BLaER1 treated with 17β-estradiol and CSF1 and Interleukin-3, amounts not matched to agents 10 nM and 100 nM (cell line): Measurements from ENCODE around the gene HOXB1.
"Not testable (repeated sequence)": the region's sequence is repeated elsewhere in the genome, so short reads cannot be mapped to it uniquely, and the experiment has no call there.

Experiments used
- H3K27ac ChIP-seq, 11 experiments: shearing (Covaris generic); formaldehyde crosslinking; 2 replicates each; pipeline ENCODE4 v1.8.1; 2022
- H3K27me3 ChIP-seq, 11 experiments: shearing (Covaris generic); formaldehyde crosslinking; 2 replicates each; pipeline ENCODE4 v1.8.1; 2022
- H3K36me3 ChIP-seq, 11 experiments: shearing (Covaris generic); formaldehyde crosslinking; 2 replicates each; pipeline ENCODE4 v1.8.1; 2022
- H3K4me1 ChIP-seq, 10 experiments: shearing (Covaris generic); formaldehyde crosslinking; 2 replicates each; pipeline ENCODE4 v1.8.1; 2022
- H3K4me2 ChIP-seq, 11 experiments: shearing (Covaris generic); formaldehyde crosslinking; 2 replicates each; pipeline ENCODE4 v1.8.1; 2022
- H3K4me3 ChIP-seq, 10 experiments: shearing (Covaris generic); formaldehyde crosslinking; 2 replicates each; pipeline ENCODE4 v1.8.1; 2022
- H3K9ac ChIP-seq, 11 experiments: shearing (Covaris generic); formaldehyde crosslinking; 2 replicates each; pipeline ENCODE4 v1.8.1; 2022
- H3K9me3 ChIP-seq, 11 experiments: shearing (Covaris generic); formaldehyde crosslinking; replicated peaks in 1 of 11; 2 replicates each; pipeline ENCODE4 v1.8.1; 2022
- H4K20me1 ChIP-seq, 11 experiments: shearing (Covaris generic); formaldehyde crosslinking; 2 replicates each; pipeline ENCODE4 v1.8.1; 2022
- Cebpa-rat ChIP-seq, 11 experiments: shearing (Covaris generic); IDR thresholded peaks; 2 replicates each; pipeline ENCODE4 v1.8.1; 2022

Gene HOXB1

GRCh38 chr17:48542698-48543106 is 11.9 kb upstream of the HOXB1 start:
- H3K27ac ChIP-seq, result no peak overlapping the region
- H3K4me1 ChIP-seq, result peaks cover 0 to 8% (median 0%) of the 10 kb centered on the region in 10 experiments; a peak in 4 of 20 replicates
- peaks cover 98 to 100% (median 100%) of the 10 kb centered on the region in 11 experiments for H3K27me3 ChIP-seq
- peak overlapping the region in 3 of 10 experiments; percentile 38 to 43 (median 38); a peak in 2 of 20 replicates for H3K4me3 ChIP-seq
- peak overlapping the region in 2 of 11 experiments; percentile 59 to 72; a peak in 4 of 22 replicates for H3K4me2 ChIP-seq
- H3K9me3 ChIP-seq, result peaks cover 0 to 12% (median 9%) of the 10 kb centered on the region in 11 experiments; a peak in 10 of 22 replicates
- no peak for TF ChIP-seq Cebpa-rat (IDR thresholded peaks at IDR 0.05)
- no peak overlapping the region for H3K9ac ChIP-seq
- no peaks in the 10 kb centered on the region for H3K36me3 ChIP-seq
- peaks cover 0 to 71% (median 55%) of the 10 kb centered on the region in 11 experiments; a peak in 18 of 22 replicates for H4K20me1 ChIP-seq

- H3K27ac ChIP-seq, result no peak overlapping the region
- no peak overlapping the region for H3K4me2 ChIP-seq
- no peak overlapping the region for H3K4me3 ChIP-seq
- peaks cover 92 to 100% (median 100%) of the 10 kb centered on the region in 11 experiments for H3K27me3 ChIP-seq
- H3K9me3 ChIP-seq, result peaks cover 0 to 12% (median 9%) of the 10 kb centered on the region in 11 experiments; a peak in 10 of 22 replicates
- H4K20me1 ChIP-seq, result peaks cover 0 to 69% (median 53%) of the 10 kb centered on the region in 11 experiments; a peak in 18 of 22 replicates
- no peaks in the 10 kb centered on the region for H3K36me3 ChIP-seq
- no peak for TF ChIP-seq Cebpa-rat (IDR thresholded peaks at IDR 0.05)
- peaks cover 0 to 8% (median 0%) of the 10 kb centered on the region in 10 experiments; a peak in 4 of 20 replicates for H3K4me1 ChIP-seq
- no peak overlapping the region for H3K9ac ChIP-seq
These were observed 11.4 kb upstream of the HOXB1 start for GRCh38 chr17:48542114-48542656.

GRCh38 chr17:48541577-48542113 is 10.8 kb upstream of the HOXB1 start:
- Histone ChIP-seq H3K4me1 (peaks cover 0 to 8% (median 0%) of the 10 kb centered on the region in 10 experiments; a peak in 4 of 20 replicates), H3K36me3 (no peaks in the 10 kb centered on the region), H3K27ac (no peak overlapping the region), H3K27me3 (peaks cover 87 to 100% (median 96%) of the 10 kb centered on the region in 11 experiments), H4K20me1 (peaks cover 0 to 63% (median 50%) of the 10 kb centered on the region in 11 experiments; a peak in 18 of 22 replicates), H3K4me2 (no peak overlapping the region), H3K9ac (no peak overlapping the region), H3K4me3 (no peak overlapping the region), H3K9me3 (peaks cover 0 to 12% (median 9%) of the 10 kb centered on the region in 11 experiments; a peak in 10 of 22 replicates)
- TF ChIP-seq Cebpa-rat (IDR thresholded peaks at IDR 0.05), result no peak

- Histone ChIP-seq H3K4me1 (peaks cover 0 to 8% (median 0%) of the 10 kb centered on the region in 10 experiments; a peak in 4 of 20 replicates), H3K9me3 (peaks cover 0 to 12% (median 9%) of the 10 kb centered on the region in 11 experiments; a peak in 10 of 22 replicates), H3K27me3 (peaks cover 82 to 98% (median 90%) of the 10 kb centered on the region in 11 experiments), H3K27ac (no peak overlapping the region), H3K9ac (no peak overlapping the region), H3K36me3 (no peaks in the 10 kb centered on the region), H4K20me1 (peaks cover 0 to 58% (median 45%) of the 10 kb centered on the region in 11 experiments; a peak in 18 of 22 replicates), H3K4me3 (no peak overlapping the region), H3K4me2 (no peak overlapping the region)
- no peak for TF ChIP-seq Cebpa-rat (IDR thresholded peaks at IDR 0.05)
These were observed 10.3 kb upstream of the HOXB1 start for GRCh38 chr17:48541036-48541576.

- no peak overlapping the region for H3K27ac ChIP-seq
- H3K9ac ChIP-seq, result no peak overlapping the region
- H3K27me3 ChIP-seq, result peaks cover 73 to 89% (median 81%) of the 10 kb centered on the region in 11 experiments
- peaks cover 0 to 12% (median 9%) of the 10 kb centered on the region in 11 experiments; a peak in 10 of 22 replicates for H3K9me3 ChIP-seq
- no peaks in the 10 kb centered on the region for H3K36me3 ChIP-seq
- H3K4me3 ChIP-seq, result no peak overlapping the region
- H3K4me2 ChIP-seq, result no peak overlapping the region
- H4K20me1 ChIP-seq, result peaks cover 0 to 49% (median 37%) of the 10 kb centered on the region in 11 experiments; a peak in 18 of 22 replicates
- no peak for TF ChIP-seq Cebpa-rat (IDR thresholded peaks at IDR 0.05)
- peaks cover 0 to 8% (median 0%) of the 10 kb centered on the region in 10 experiments; a peak in 4 of 20 replicates for H3K4me1 ChIP-seq
These were observed 9.4 kb upstream of the HOXB1 start for GRCh38 chr17:48540213-48540612.

GRCh38 chr17:48539177-48539576 is 8.4 kb upstream of the HOXB1 start:
- Histone ChIP-seq H3K4me3 (no peak overlapping the region), H3K27me3 (peaks cover 62 to 79% (median 71%) of the 10 kb centered on the region in 11 experiments), H3K9ac (no peak overlapping the region), H3K36me3 (no peaks in the 10 kb centered on the region), H3K4me2 (no peak overlapping the region), H3K4me1 (peaks cover 0 to 8% (median 0%) of the 10 kb centered on the region in 10 experiments; a peak in 4 of 20 replicates), H4K20me1 (peaks cover 0 to 40% (median 29%) of the 10 kb centered on the region in 11 experiments; a peak in 17 of 22 replicates), H3K27ac (no peak overlapping the region), H3K9me3 (peaks cover 0 to 12% (median 9%) of the 10 kb centered on the region in 11 experiments; a peak in 10 of 22 replicates)
- no peak for TF ChIP-seq Cebpa-rat (IDR thresholded peaks at IDR 0.05)

GRCh38 chr17:48537316-48537715 is 6.5 kb upstream of the HOXB1 start:
- H3K27ac ChIP-seq, result no peak overlapping the region
- H3K9ac ChIP-seq, result no peak overlapping the region
- peaks cover 44 to 67% (median 57%) of the 10 kb centered on the region in 11 experiments for H3K27me3 ChIP-seq
- H3K4me2 ChIP-seq, result no peak overlapping the region
- no peaks in the 10 kb centered on the region for H3K36me3 ChIP-seq
- no peak for TF ChIP-seq Cebpa-rat (IDR thresholded peaks at IDR 0.05)
- H4K20me1 ChIP-seq, result peaks cover 0 to 24% (median 14%) of the 10 kb centered on the region in 11 experiments; a peak in 12 of 22 replicates
- H3K4me1 ChIP-seq, result no peaks in the 10 kb centered on the region
- peaks cover 0 to 11% (median 9%) of the 10 kb centered on the region in 11 experiments; a peak in 10 of 22 replicates for H3K9me3 ChIP-seq
- H3K4me3 ChIP-seq, result no peak overlapping the region

GRCh38 chr17:48535793-48536559 is 5.2 kb upstream of the HOXB1 start:
- H4K20me1 ChIP-seq, result peaks cover 0 to 11% (median 1%) of the 10 kb centered on the region in 11 experiments; a peak in 7 of 22 replicates
- peaks cover 30 to 66% (median 51%) of the 10 kb centered on the region in 11 experiments for H3K27me3 ChIP-seq
- H3K27ac ChIP-seq, H3K4me2 ChIP-seq, H3K4me1 ChIP-seq, H3K9me3 ChIP-seq, H3K36me3 ChIP-seq, H3K9ac ChIP-seq, H3K4me3 ChIP-seq: not testable (repeated sequence)
